Naive thymus-derived CD8-positive, alpha-beta T cell (primary cell): ENCODE measurements around the gene TAPBP. TPM values are rescaled to one million over a fixed set of nuclear protein-coding genes. Genes with fewer than 3 reads are reported as not detected.
"Not testable (repeated sequence)": the region's sequence is repeated elsewhere in the genome, so short reads cannot be mapped to it uniquely, and the experiment has no call there.

Experiments
- ATAC-seq, 2 donors: fragments of 150-1000 bp; cut with Tn5 transposase in 1 of 2; sonication (Bioruptor Pico), chemical (Tn5 transposase) in 1 of 2; 1 replicate in 1 of 2; 2 replicates in 1 of 2; pipeline ENCODE4 v1.10.0; 2021; ENCODE audit warnings: mild to moderate bottlenecking in 2 of 2, moderate library complexity in 2 of 2
- POLR2A ChIA-PET: fragments of 350-600 bp; sonication (Branson Sonifier 250); formaldehyde crosslinking; loops from one replicate; lab custom pipeline; 2021; ENCODE audit warnings: antibody characterized with exemption; lab: Charles Lee
- DNase-seq, 10 donors: peaks; one replicate each; pipeline versions ENCODE4 v3.0.0 to v3.0.0-alpha.2; 2020 to 2022
- H3K27ac Mint-ChIP-seq, 10 donors: one replicate each; pipeline ENCODE4 v1.8.0; 2020 to 2022; ENCODE audit warnings: mild to moderate bottlenecking in 10 of 10, mixed read lengths in 10 of 10, moderate library complexity in 4 of 10, inconsistent platforms in 1 of 10
- H3K27me3 Mint-ChIP-seq, 5 donors: one replicate each; pipeline ENCODE4 v1.8.0; 2021 to 2022; ENCODE audit warnings: mixed read lengths in 5 of 5
- H3K36me3 Mint-ChIP-seq, 3 donors: one replicate each; pipeline ENCODE4 v1.8.0; 2020 to 2022; ENCODE audit warnings: mixed read lengths in 3 of 3, mild to moderate bottlenecking in 2 of 3, inconsistent platforms in 1 of 3
- H3K4me1 Mint-ChIP-seq, 4 donors: one replicate each; pipeline ENCODE4 v1.8.0; 2021 to 2022; ENCODE audit warnings: mixed read lengths in 4 of 4
- H3K4me3 Mint-ChIP-seq, 10 donors: one replicate each; pipeline ENCODE4 v1.8.0; 2020 to 2022; ENCODE audit warnings: mild to moderate bottlenecking in 10 of 10, mixed read lengths in 10 of 10, moderate library complexity in 6 of 10, inconsistent platforms in 1 of 10
- H3K9me3 Mint-ChIP-seq, 9 donors: one replicate each; pipeline ENCODE4 v1.8.0; 2020 to 2022; ENCODE audit warnings: mixed read lengths in 9 of 9, mild to moderate bottlenecking in 3 of 9, inconsistent platforms in 1 of 9, moderate library complexity in 1 of 9
- polyA plus RNA-seq, 3 donors: library from polyadenylated mRNA; unstranded; fragments of 300-500 nt; fragmentation: Illumina TruSeq; gene quantifications; one replicate each; pipeline ENCODE4 v1.2.3, GENCODE V29; 2021
- total RNA-seq, 8 experiments: library from RNA in 2 of 8; stranded (reverse) in 2 of 8; gene quantifications; one replicate each; pipeline ENCODE4 v1.2.3 and lab custom pipeline; 2021 to 2026

TAPBP gene
- total and polyA plus RNA-seq, 5 experiments from 2014 or later = 212 to 372 (median 259) TPM

GRCh38 chr6:33294086-33294823, 19.6 kb downstream of the TAPBP start:
- Mint-ChIP-seq H3K9me3 (no peaks in the 10 kb centered on the region), H3K4me1 (peaks cover 20 to 46% (median 42%) of the 10 kb centered on the region in 4 donors), H3K27ac (peak overlapping the region in 3 of 10 donors; percentile 3 to 80 (median 73)), H3K36me3 (peaks cover 0 to 42% (median 4%) of the 10 kb centered on the region in 3 donors), H3K27me3 (peaks cover 0 to 2% (median 0%) of the 10 kb centered on the region in 5 donors), H3K4me3 (no peak overlapping the region)
- DNase-seq = no peak
- ATAC-seq = no peak
- POLR2A ChIA-PET = interaction anchor here (0.9 to 6.1 kb wide), 2 partner anchors 17 to 45 kb away, joined by 3 to 106 read pairs; partner anchors contain the start of gene B3GALT4

- Mint-ChIP-seq H3K36me3 (peaks cover 0 to 44% (median 6%) of the 10 kb centered on the region in 3 donors), H3K4me1 (peaks cover 20 to 51% (median 48%) of the 10 kb centered on the region in 4 donors), H3K27ac (peak overlapping the region in 4 of 10 donors; percentile 8 to 86 (median 29)), H3K9me3 (no peaks in the 10 kb centered on the region), H3K4me3 (peak overlapping the region in 1 of 10 donors; percentile 65), H3K27me3 (peaks cover 0 to 1% (median 0%) of the 10 kb centered on the region in 5 donors)
- POLR2A ChIA-PET = interaction anchor here (0.6 to 0.9 kb wide), 2 partner anchors 44 to 52 kb away, joined by 3 read pairs; no protein-coding TSS in a partner anchor
- no peak for DNase-seq
- ATAC-seq = no peak
These were observed 20.7 kb downstream of the TAPBP start for GRCh38 chr6:33292996-33293682.

GRCh38 chr6:33290459-33290858, 23.4 kb downstream of the TAPBP start:
- ATAC-seq (no peak), DNase-seq (no peak)
- peak overlapping the region; percentile 14 to 97 (median 93) for H3K27ac Mint-ChIP-seq
- POLR2A ChIA-PET = interaction anchor here (0.8 to 7.0 kb wide), 9 partner anchors 8 to 446 kb away, joined by 3 to 128 read pairs (median 36); partner anchors contain the start of genes B3GALT4, RGL2, RPS18 and TAPBP
- no peaks in the 10 kb centered on the region for H3K9me3 Mint-ChIP-seq
- H3K36me3 Mint-ChIP-seq = peaks cover 0 to 53% (median 10%) of the 10 kb centered on the region in 3 donors
- H3K4me3 Mint-ChIP-seq = peak overlapping the region; percentile 87 to 100 (median 99)
- H3K4me1 Mint-ChIP-seq = peaks cover 22 to 51% (median 48%) of the 10 kb centered on the region in 4 donors
- H3K27me3 Mint-ChIP-seq = no peaks in the 10 kb centered on the region

- no peaks in the 10 kb centered on the region for H3K9me3 Mint-ChIP-seq
- H3K27ac Mint-ChIP-seq = peak overlapping the region; percentile 84 to 97 (median 94)
- peak overlapping the region; percentile 87 to 100 (median 99) for H3K4me3 Mint-ChIP-seq
- H3K4me1 Mint-ChIP-seq = peaks cover 22 to 52% (median 48%) of the 10 kb centered on the region in 4 donors
- no peak for DNase-seq
- H3K36me3 Mint-ChIP-seq = peaks cover 0 to 51% (median 10%) of the 10 kb centered on the region in 3 donors
- ATAC-seq = peak in 1 of 2 donors; percentile 22
- POLR2A ChIA-PET = interaction anchor here (0.7 to 7.0 kb wide), 22 partner anchors 9 to 445 kb away, joined by 3 to 128 read pairs (median 4); partner anchors contain the start of genes B3GALT4, RGL2, RPS18 and SYNGAP1
- no peaks in the 10 kb centered on the region for H3K27me3 Mint-ChIP-seq
These were observed 24.0 kb downstream of the TAPBP start for GRCh38 chr6:33289784-33290315.

GRCh38 chr6:33288921-33289783, 24.7 kb downstream of the TAPBP start, which contains the start of the genes PFDN6 and WDR46:
Gene PFDN6 (plus strand): TSS chr6:33289601. CDS start chr6:33289857, 256 bp downstream.
Gene WDR46 (minus strand): TSS chr6:33289239. CDS start chr6:33289170, 69 bp downstream.
- peak; percentile 96 to 97 for ATAC-seq
- H3K4me3 Mint-ChIP-seq = peak within 1 kb of the TSS; percentile 87 to 100 (median 99)
- no peaks in the 10 kb centered on the region for H3K27me3 Mint-ChIP-seq
- DNase-seq = peak; percentile 53 to 91 (median 81)
- H3K4me1 Mint-ChIP-seq = peaks cover 22 to 51% (median 48%) of the 10 kb centered on the region in 4 donors
- no peaks in the 10 kb centered on the region for H3K9me3 Mint-ChIP-seq
- peaks cover 0 to 51% (median 12%) of the 10 kb centered on the region in 3 donors for H3K36me3 Mint-ChIP-seq
- POLR2A ChIA-PET = interaction anchor here (0.6 to 7.0 kb wide), 28 partner anchors 9 to 1388 kb away, joined by 3 to 128 read pairs (median 4); partner anchors contain the start of genes B3GALT4, CUTA, RGL2 and RPS18
- peak within 1 kb of the TSS; percentile 84 to 97 (median 94) for H3K27ac Mint-ChIP-seq

GRCh38 chr6:33288141-33288920, 25.5 kb downstream of the TAPBP start:
- peak overlapping the region; percentile 84 to 97 (median 94) for H3K27ac Mint-ChIP-seq
- POLR2A ChIA-PET = interaction anchor here (0.6 to 7.0 kb wide), 25 partner anchors 10 to 1387 kb away, joined by 3 to 128 read pairs (median 4); partner anchors contain the start of genes B3GALT4, CUTA, RGL2 and RPS18
- no peaks in the 10 kb centered on the region for H3K9me3 Mint-ChIP-seq
- H3K4me1 Mint-ChIP-seq = peaks cover 22 to 49% (median 47%) of the 10 kb centered on the region in 4 donors
- no peak for DNase-seq
- H3K36me3 Mint-ChIP-seq = peaks cover 0 to 51% (median 10%) of the 10 kb centered on the region in 3 donors
- H3K4me3 Mint-ChIP-seq = peak overlapping the region; percentile 87 to 100 (median 99)
- H3K27me3 Mint-ChIP-seq = no peaks in the 10 kb centered on the region
- no peak for ATAC-seq

GRCh38 chr6:33286946-33287914, 26.6 kb downstream of the TAPBP start:
- DNase-seq (no peak), ATAC-seq (no peak)
- H3K27ac Mint-ChIP-seq = peak overlapping the region in 8 of 10 donors; percentile 10 to 92 (median 49)
- no peaks in the 10 kb centered on the region for H3K9me3 Mint-ChIP-seq
- peak overlapping the region; percentile 31 to 100 (median 99) for H3K4me3 Mint-ChIP-seq
- no peaks in the 10 kb centered on the region for H3K27me3 Mint-ChIP-seq
- peaks cover 21 to 49% (median 47%) of the 10 kb centered on the region in 4 donors for H3K4me1 Mint-ChIP-seq
- POLR2A ChIA-PET = interaction anchor here (0.6 to 7.0 kb wide), 7 partner anchors 9 to 231 kb away, joined by 3 to 128 read pairs (median 36); partner anchors contain the start of genes B3GALT4, RGL2, RPS18 and TAPBP
- H3K36me3 Mint-ChIP-seq = peaks cover 0 to 49% (median 10%) of the 10 kb centered on the region in 3 donors

- POLR2A ChIA-PET = interaction anchor here (1.3 kb wide), 1 partner anchor 12 kb away, joined by 4 read pairs; no protein-coding TSS in a partner anchor
- DNase-seq = not testable (repeated sequence)
- H3K36me3 Mint-ChIP-seq = peaks cover 0 to 52% (median 10%) of the 10 kb centered on the region in 3 donors
These were observed 28.7 kb downstream of the TAPBP start for GRCh38 chr6:33285214-33285613.

GRCh38 chr6:33280539-33280938, 33.3 kb downstream of the TAPBP start:
- peak overlapping the region in 4 of 10 donors; percentile 59 to 80 (median 77) for H3K27ac Mint-ChIP-seq

More at GRCh38 chr6:33285214-33285613, 28.7 kb downstream of the TAPBP start:
- H3K27ac Mint-ChIP-seq, ATAC-seq, H3K9me3 Mint-ChIP-seq, H3K27me3 Mint-ChIP-seq: not testable (repeated sequence)
- peaks cover 11 to 46% (median 40%) of the 10 kb centered on the region in 4 donors for H3K4me1 Mint-ChIP-seq
- peak overlapping the region in 1 of 10 donors; percentile 20 for H3K4me3 Mint-ChIP-seq

More at GRCh38 chr6:33280539-33280938, 33.3 kb downstream of the TAPBP start:
- Mint-ChIP-seq H3K27me3 (no peaks in the 10 kb centered on the region), H3K36me3 (peaks cover 0 to 52% (median 5%) of the 10 kb centered on the region in 3 donors), H3K9me3 (no peaks in the 10 kb centered on the region), H3K4me1 (peaks cover 15 to 48% (median 46%) of the 10 kb centered on the region in 4 donors), H3K4me3 (peak overlapping the region in 1 of 10 donors; percentile 15)
- POLR2A ChIA-PET = interaction anchor here (1.1 to 3.9 kb wide), 3 partner anchors 8 to 19 kb away, joined by 4 to 17 read pairs (median 4); partner anchors contain the start of genes RGL2, RPS18 and VPS52
- ATAC-seq (no peak), DNase-seq (no peak)
